D721Med (cell line): ENCODE measurements around the gene PLEKHF1.
"Not testable (repeated sequence)": the region's sequence is repeated elsewhere in the genome, so short reads cannot be mapped to it uniquely, and the experiment has no call there.

Source experiments
- DNase-seq: peaks from one replicate; pipeline ENCODE4 v3.0.0; 2011; ENCODE audit warnings: low spot score; ENCODE audit not compliant: insufficient read length
- FAIRE-seq: peaks from 2 replicates; lab custom pipeline; 2011; peaks lifted over from hg19 to GRCh38; lab: Jason Lieb, UNC
- CTCF ChIP-seq: IDR thresholded peaks from 2 replicates; pipeline ENCODE4 v1.5.1; 2012; ENCODE audit warnings: mild to moderate bottlenecking, control low read depth; ENCODE audit not compliant: insufficient read depth; ENCODE audit errors: missing control alignments

The PLEKHF1 gene

GRCh38 chr19:29670255-29670654 is 5.0 kb downstream of the PLEKHF1 start:
- FAIRE-seq (no peak), DNase-seq (no peak)
- no peak for TF ChIP-seq CTCF

GRCh38 chr19:29671026-29671392 is 5.7 kb downstream of the PLEKHF1 start:
- not testable (repeated sequence) for DNase-seq, FAIRE-seq

GRCh38 chr19:29671393-29672160 is 6.3 kb downstream of the PLEKHF1 start:
- no peak for FAIRE-seq
- no peak for TF ChIP-seq CTCF
- DNase-seq = no peak

- DNase-seq = no peak
- no peak for FAIRE-seq
- no peak for TF ChIP-seq CTCF
Observed at GRCh38 chr19:29672319-29672932, 7.2 kb downstream of the PLEKHF1 start.

- FAIRE-seq (no peak), DNase-seq (no peak)
- no peak for TF ChIP-seq CTCF
Observed at GRCh38 chr19:29672933-29673336, 7.7 kb downstream of the PLEKHF1 start.

- DNase-seq = no peak
- no peak for FAIRE-seq
- no peak for TF ChIP-seq CTCF
Observed at GRCh38 chr19:29673451-29674371, 8.4 kb downstream of the PLEKHF1 start.

- DNase-seq (no peak), FAIRE-seq (no peak)
Observed at GRCh38 chr19:29674374-29675119, 9.3 kb downstream of the PLEKHF1 start.

More at GRCh38 chr19:29674374-29675119, 9.3 kb downstream of the PLEKHF1 start:
- TF ChIP-seq CTCF = no peak
